ENCODE measurements around the gene PAQR4.
A peak's percentile ranks its signal among the peaks of the same experiment; 100 is the strongest.

The PAQR4 gene

GRCh38 chr16:2966043-2966807, 2.9 kb upstream of the PAQR4 start:
- no peak for DNase-seq

GRCh38 chr16:2966808-2967191, 2.3 kb upstream of the PAQR4 start:
- no peak for DNase-seq

- DNase-seq = no peak
Observed at GRCh38 chr16:2967211-2967631, 1.9 kb upstream of the PAQR4 start.

GRCh38 chr16:2967721-2968161, 1.4 kb upstream of the PAQR4 start:
- DNase-seq = no peak

- DNase-seq = no peak
Observed at GRCh38 chr16:2968368-2968737, 795 bp upstream of the PAQR4 start.

GRCh38 chr16:2969545-2970521, 685 bp downstream of the PAQR4 start:
- peak; percentile 52 for DNase-seq

GRCh38 chr16:2970563-2970962, 1.4 kb downstream of the PAQR4 start:
- DNase-seq = no peak

- DNase-seq = no peak
Observed at GRCh38 chr16:2971134-2971984, 2.2 kb downstream of the PAQR4 start.

- DNase-seq = no peak
Observed at GRCh38 chr16:2971985-2972784, 3.0 kb downstream of the PAQR4 start.

- no peak for DNase-seq
Observed at GRCh38 chr16:2973093-2973492, 3.9 kb downstream of the PAQR4 start.

- no peak for DNase-seq
Observed at GRCh38 chr16:2973605-2974318, 4.6 kb downstream of the PAQR4 start.

GRCh38 chr16:2974319-2975056, 5.3 kb downstream of the PAQR4 start:
- no peak for DNase-seq

GRCh38 chr16:2975161-2975795, 6.1 kb downstream of the PAQR4 start:
- no peak for DNase-seq

- DNase-seq = no peak
Observed at GRCh38 chr16:2976201-2976600, 7.1 kb downstream of the PAQR4 start.

- DNase-seq = no peak
Observed at GRCh38 chr16:2976673-2977072, 7.5 kb downstream of the PAQR4 start.

GRCh38 chr16:2977440-2977839, 8.3 kb downstream of the PAQR4 start:
- DNase-seq = no peak

GRCh38 chr16:2979669-2980226, 10.6 kb downstream of the PAQR4 start:
- DNase-seq = no peak

GRCh38 chr16:2980227-2981176, 11.4 kb downstream of the PAQR4 start, which contains the start of gene PKMYT1:
Gene PKMYT1, minus strand, starts transcription at chr16:2980446. Its CDS starts 789 bp downstream, at chr16:2979657.
- peak; percentile 41 for DNase-seq

All from DMS 273 treated with DMSO at 0.1 percent for 48 hours (cell line).